Retinal pigment epithelial cell (primary cell): Measurements from ENCODE around the gene C19orf81.
A peak's percentile ranks its signal among the peaks of the same experiment; 100 is the strongest.

Source experiments
- DNase-seq: peaks from one replicate; pipeline ENCODE4 v3.0.0-alpha.2; 2010; ENCODE audit warnings: low read depth
- H3K4me3 ChIP-seq: 2 replicates; pipeline ENCODE4 v1.5.1; 2011; ENCODE audit warnings: mild to moderate bottlenecking, low read length, control low read depth, moderate library complexity
- TF ChIP-seq, protein P1 (sequence below): conservative IDR thresholded peaks from 2 replicates; pipeline ENCODE4 v1.5.1; 2011; ENCODE audit warnings: low read depth, low read length, control low read depth, inconsistent platforms

Gene C19orf81

DNA sequence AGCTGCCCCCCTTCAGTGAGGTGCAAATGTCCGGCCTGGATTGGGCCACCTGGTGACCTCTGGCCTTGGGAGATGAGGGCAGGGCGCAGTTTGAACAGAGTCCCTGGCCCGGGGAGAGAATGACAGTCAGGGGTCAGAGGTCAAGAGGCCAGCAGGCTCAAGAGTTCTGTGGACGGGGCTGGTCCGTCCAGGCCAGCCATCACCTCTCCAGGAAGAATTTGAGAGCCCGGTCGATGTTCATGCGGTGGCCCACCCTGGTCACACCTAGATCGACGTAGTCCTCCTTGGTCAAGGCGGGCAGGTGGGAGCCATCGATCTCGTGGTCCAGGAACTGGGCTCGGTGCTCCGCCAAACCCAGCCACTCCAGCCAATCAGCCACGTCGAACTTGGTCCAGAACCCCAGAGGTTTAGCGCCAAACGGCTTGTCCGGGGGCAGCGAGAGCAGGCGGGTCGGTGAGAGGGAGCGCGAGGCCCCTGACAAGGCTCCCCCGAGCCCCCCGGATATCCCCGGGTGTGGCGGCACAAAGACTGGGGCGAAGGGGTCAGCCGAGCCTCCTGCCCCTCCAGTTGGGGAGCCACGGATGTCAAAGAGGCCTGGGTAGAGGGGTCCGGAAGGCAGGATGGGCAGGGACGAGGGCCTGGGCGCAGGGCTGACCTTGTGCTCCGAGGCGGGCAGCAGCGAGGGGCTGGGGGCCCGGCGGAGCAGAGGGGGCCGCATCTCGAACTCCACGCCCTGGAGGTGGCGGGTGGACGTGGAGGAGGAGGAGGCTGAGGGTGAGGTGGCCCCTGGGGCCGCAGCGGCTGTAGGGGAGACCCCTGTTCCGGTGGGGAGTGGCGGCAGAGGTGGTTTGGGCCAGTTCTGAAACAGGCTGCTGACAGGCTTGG is 12.8 kb downstream of the C19orf81 start:
- TF ChIP-seq, protein P1, sequence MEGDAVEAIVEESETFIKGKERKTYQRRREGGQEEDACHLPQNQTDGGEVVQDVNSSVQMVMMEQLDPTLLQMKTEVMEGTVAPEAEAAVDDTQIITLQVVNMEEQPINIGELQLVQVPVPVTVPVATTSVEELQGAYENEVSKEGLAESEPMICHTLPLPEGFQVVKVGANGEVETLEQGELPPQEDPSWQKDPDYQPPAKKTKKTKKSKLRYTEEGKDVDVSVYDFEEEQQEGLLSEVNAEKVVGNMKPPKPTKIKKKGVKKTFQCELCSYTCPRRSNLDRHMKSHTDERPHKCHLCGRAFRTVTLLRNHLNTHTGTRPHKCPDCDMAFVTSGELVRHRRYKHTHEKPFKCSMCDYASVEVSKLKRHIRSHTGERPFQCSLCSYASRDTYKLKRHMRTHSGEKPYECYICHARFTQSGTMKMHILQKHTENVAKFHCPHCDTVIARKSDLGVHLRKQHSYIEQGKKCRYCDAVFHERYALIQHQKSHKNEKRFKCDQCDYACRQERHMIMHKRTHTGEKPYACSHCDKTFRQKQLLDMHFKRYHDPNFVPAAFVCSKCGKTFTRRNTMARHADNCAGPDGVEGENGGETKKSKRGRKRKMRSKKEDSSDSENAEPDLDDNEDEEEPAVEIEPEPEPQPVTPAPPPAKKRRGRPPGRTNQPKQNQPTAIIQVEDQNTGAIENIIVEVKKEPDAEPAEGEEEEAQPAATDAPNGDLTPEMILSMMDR: no peak
- H3K4me3 ChIP-seq: no peak overlapping the region
- DNase-seq: no peak

DNA sequence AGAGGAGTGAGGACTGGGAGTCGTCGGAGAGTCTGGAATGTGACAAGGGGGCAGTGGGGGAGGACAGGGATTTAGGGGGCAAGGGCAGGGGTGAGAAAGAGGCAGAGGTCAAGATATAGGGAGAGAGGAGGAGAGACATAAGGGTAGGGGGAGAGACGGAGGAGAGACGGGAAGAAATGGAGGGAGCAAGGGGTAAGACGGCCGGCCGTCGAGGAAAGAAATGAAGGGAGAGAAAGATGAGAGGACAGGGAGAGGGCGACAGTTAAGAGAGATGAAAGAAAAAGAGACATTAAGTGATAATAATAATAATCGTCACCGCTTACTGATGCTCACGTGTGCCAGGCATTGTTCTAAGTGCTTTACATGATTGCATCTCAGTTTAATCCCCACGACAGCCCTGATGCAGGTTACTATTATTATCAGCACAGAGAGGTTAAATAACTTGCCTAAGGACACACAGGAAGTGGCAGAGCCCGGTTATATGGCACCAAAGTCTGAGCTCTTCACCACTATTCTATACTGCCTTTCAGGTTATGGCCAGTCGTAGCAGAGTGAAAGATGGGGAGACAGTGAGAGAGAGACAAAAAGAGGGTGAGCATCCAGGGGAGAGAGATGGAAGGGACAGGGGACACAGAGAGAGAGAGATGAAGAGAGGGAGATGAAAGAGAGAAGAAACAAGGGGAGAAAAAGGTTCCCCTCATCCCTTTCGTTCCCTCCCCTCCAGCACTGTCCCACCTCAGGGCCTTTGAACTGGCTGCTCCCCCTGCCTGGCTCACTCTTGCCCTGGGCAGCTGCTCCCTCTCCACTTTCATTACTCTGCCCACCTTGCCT is 13.6 kb downstream of the C19orf81 start:
- no peak for DNase-seq
- TF ChIP-seq, protein P1: no peak
- H3K4me3 ChIP-seq: no peak overlapping the region

DNA sequence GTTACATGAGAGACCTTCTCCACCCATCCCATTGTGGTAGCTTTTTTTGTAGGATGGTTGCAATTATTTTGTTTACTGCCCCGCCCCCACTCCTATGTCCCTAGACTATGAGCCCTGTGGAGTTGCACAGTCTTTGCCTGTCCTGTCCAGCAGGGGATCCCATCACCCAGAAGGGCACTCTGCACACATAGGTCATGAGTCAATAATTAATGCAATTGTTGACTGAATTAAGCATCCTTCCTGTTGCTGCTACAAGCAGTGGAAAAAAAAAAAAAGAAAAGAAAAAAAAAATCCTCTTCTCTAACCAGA is 14.2 kb downstream of the C19orf81 start:
- TF ChIP-seq, protein P1: peak; percentile 19
- no peak overlapping the region for H3K4me3 ChIP-seq
- no peak for DNase-seq

DNA sequence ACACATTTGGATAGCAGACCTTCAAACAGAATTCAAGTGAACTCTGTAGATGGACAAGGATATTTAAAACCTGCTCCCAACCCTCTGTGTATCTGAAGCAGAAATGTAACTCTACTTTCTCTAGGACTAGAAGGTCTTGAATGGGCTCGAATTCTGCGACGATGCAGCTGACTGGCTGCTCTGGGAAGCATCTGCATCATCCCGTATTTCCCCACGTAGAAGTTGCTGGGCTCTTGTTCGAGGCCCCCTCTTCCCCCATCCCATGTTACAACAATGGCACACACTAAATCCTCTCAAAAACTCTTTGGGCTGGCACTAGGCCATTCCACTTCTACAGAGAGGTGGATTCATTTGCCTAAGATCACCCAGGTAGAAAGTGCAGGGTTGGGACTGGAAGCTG is 15.0 kb downstream of the C19orf81 start:
- DNase-seq: no peak
- H3K4me3 ChIP-seq: no peak overlapping the region
- TF ChIP-seq, protein P1: no peak

DNA sequence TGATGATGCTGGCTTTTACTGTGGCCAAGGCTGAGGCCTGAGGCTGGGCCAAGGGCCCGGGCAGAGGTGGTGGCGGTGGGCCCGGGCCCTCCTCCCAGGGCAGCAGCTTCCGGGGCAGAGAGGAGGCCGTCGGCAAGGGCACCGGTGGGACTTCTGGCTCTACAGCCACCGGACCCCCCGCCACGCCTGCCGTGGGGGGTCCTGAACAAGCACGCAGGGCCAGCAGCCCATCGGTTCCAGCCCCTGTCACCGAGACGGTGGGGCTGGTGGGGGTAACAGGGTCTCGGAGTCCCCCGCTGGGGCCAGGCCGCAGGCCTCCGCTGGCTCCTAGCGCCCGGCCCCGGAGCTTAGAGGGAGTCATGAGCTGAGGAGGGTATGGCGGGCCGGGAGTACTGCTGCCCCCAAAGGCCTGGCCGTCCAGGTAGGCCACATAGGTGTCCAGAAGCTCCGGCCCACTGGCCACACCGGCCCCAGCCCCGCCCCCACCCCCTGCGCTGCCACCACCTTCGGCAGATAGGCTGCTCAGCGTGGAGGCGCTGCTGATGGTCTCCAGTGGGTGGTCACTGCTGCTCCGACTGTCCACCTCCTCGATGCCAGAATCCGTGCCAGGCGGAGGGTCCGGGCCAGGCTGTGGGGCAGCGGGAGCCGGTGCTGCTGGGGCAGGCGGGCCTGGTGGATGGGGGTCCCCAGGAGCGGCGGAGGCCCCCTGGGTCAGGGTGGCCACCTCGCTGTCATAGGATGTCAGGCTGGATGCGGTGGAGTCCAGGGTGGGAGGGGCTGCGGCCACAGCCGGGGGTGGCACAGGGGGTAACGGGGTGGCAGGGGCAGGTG is 17.3 kb downstream of the C19orf81 start:
- DNase-seq: no peak
- H3K4me3 ChIP-seq: no peak overlapping the region
- TF ChIP-seq, protein P1: no peak

DNA sequence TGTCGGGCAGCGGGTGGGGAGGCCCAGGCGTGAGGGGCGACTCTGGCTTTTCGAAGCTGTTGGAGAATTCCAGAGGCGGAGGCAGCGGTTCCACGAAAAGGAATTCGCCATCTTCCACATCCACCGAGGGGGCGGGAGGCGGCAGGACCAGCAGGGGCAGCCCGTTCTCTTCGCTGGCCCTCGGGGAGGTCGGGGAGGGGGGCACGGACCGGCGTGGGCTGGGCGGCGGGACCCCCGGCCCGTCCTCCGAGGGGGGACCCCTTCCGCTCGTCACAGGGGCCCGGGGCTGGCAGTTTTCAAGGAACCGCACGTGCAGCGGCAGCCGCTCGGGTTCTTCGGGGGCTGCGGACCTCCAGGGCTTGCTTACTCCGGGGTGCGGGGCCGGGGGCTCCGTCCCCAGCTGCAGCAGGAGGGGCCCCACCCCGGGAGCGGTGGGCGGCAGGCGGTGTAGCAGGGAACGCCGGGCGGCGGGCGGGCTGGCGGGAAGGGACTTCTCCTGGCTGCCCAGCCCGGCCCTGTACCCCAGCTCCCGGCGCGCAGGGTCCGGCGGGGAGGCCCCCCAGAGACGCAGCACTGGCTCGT is 18.0 kb downstream of the C19orf81 start:
- H3K4me3 ChIP-seq: no peak overlapping the region
- TF ChIP-seq, protein P1: no peak
- DNase-seq: no peak
